HG03342 (cell line): Measurements from ENCODE around the gene SAMD4A.

Experiments used
- ATAC-seq: cut with Tn5 transposase; IDR thresholded peaks from one replicate; pipeline ENCODE4 v1.9.1; 2021; ENCODE audit warnings: mild to moderate bottlenecking, moderate library complexity; ENCODE audit not compliant: unreplicated experiment

SAMD4A gene

GRCh38 chr14:54675236-54676128 lies 108.6 kb downstream of the SAMD4A start:
- ATAC-seq, result no peak

DNA sequence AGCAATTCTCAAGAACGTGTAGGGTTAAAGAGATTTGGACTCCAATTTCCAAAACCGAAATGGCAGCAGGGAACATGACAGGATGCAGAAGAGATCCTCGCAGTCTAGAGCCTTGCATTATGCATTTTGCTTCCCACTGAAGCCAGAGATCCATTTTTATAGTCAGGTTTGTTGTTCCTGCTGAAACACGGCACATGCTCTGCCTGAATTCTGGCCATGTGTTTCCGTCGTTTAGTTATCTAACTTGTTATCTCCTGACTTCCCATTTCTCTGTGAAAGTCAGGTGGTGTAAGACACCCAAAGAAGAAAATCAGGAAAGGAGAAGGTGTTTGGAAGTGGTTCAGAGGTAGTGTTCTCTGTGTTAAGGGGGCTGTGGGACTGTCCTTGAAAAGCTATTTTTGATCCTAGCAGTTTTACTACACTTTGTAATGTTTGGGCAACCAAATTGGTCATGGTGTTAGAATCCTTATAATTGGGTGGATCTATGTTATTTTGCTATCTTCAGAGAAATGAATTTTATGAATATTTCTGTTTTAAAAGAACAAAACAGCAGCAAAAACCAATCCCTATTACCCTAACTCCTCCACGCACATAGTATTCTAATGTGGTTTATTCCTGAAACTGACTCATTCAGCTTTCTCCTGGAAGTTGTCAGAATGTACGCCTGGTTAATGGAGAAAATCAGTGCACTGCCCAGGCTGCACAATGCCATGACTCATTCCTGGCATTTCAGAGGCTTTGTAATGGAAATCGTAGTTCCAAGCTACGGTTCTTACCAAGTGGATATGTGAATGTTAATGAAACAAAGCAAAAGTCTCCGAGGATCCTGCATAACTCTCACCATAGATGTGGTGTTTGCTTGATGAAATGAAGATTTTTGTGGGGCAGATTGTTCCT lies 110.1 kb downstream of the SAMD4A start:
- no peak for ATAC-seq

DNA sequence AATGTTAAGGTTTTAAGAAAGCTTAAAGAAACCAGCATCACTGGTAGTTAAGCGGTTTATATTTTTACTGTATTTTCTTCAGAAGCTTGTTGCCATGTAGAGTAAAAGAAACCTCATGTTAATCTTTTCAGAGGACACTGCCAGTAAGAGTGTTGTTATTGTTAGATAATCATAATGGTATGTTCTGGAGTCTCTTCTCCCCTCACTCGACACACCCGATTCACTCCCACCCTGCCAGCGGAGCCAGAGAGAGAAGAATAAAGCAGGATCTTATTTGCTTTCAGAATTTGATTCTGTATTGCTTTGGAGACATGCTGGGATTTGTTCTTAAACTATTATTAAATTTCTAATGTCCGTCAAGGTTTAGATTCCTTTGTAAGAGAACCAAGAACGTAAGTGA lies 113.7 kb downstream of the SAMD4A start:
- no peak for ATAC-seq

DNA sequence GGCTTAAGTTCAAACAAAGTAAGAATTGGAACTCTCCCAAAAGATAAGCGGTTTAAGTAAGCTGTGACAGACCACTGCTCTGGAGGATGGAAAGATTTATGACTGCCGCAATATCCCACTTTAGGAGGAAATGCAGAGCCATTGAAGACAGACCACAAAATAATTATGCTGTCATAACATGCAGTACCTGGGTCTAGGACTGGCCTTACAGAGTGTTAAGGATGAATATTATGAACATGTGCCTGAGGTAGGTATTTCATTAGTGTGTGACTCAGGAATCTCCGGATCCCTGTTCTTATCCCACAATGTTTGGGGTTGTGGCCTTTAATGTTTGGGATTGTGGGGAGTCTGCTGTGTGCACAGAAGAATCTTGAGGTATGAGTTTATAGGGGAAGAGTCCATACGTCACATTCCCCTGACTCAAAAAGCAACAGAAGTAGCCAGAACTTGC lies 114.9 kb downstream of the SAMD4A start:
- ATAC-seq, result no peak

GRCh38 chr14:54682578-54682977 lies 115.7 kb downstream of the SAMD4A start:
- no peak for ATAC-seq

DNA sequence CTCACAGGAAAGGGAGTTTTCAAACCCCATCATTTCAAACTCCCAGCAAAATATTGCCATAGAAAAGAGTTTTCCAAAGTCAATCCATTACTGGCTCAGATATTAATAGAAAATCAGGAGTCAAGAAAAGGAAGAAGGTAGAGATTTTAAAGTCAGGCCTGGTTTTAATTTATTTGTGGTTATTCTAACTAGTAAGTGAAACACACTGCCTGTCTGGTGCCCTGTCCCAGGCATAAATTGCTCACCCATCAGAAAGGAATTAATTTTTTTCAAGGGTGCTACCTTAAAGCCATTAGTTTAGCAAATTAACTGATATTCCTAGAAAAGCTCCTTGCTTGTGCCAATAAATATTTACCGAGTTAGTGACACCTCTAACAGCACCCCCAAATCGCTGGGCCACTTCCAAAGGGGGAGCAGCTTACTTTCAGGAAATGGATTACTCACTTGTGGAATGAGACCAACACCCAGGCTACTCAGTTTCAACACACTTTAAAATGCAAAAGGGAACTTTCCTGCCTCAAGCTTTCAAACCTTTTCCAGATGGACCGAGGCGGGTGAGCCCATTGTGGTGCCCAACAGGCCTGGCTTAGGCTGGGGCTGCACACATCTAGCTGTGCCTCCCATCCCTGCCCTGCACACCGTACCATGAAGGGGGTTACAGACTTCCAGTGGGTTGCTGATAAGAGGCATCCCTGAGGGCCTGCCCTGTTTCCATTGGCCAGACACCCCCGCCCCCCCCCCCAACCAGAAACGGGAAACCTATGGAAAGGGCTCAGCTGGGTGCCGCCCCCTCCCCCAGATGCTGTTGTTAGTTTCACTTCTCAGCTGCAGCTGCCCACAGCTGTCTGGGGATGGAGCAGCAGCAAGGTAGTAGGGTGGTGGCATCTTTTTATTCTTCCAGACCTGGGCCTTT lies 117.2 kb downstream of the SAMD4A start:
- no peak for ATAC-seq

DNA sequence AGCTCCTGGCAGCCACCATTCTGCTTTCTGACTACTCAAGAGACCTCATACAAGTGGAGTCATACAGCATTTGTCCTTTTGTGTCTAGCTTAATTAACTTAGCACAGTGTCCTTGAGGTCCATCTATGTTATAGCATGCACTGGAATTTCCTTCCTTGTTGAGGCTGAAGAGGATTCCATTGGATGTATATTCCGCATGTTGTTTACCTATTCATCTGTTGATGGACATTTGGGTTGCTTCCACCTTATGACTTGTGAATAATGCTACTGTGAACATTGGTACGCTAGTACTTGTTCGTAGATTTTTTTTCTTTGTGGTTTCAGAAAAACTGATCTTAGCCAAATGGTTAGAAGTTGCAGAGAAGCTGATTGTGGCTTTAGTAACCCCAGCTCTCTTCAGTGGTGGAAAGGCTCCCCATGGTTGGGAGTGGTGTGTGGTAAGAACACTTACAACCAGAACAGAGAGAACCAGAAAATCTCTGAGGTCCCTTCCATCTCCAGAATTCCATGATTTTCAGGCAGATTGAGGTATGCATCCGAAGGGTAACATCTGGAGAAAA lies 118.4 kb downstream of the SAMD4A start:
- no peak for ATAC-seq

DNA sequence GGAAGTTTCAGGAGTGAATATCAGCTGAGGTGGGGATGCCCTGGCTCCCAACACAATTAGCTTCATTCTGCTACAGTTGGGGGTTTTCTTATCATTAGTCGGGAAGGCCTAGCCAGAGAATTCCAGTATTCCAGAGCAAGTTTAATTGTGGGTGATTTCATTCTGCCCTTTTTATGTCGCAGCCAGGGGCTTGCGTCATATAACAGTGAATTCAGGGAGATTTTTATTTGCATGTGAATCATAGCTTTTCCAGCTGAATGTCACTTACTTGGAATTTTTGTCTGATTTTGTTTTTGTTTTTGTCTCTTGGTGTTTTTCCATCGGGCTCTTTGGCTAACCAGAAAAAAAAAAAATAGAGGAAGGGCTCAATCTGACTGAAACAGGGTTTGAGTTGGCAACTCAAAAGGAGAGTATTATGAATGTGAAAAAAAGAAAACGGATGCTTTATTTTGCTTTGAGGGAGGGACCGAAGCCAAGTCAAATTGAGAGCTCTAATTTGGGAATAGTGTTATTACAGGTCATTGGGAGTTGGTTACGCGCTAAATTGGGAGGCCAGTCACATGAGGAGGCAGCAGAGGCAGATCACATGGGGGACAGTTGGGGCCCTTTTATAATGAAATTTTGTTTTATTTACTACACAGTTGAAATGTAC lies 119.4 kb downstream of the SAMD4A start:
- no peak for ATAC-seq

DNA sequence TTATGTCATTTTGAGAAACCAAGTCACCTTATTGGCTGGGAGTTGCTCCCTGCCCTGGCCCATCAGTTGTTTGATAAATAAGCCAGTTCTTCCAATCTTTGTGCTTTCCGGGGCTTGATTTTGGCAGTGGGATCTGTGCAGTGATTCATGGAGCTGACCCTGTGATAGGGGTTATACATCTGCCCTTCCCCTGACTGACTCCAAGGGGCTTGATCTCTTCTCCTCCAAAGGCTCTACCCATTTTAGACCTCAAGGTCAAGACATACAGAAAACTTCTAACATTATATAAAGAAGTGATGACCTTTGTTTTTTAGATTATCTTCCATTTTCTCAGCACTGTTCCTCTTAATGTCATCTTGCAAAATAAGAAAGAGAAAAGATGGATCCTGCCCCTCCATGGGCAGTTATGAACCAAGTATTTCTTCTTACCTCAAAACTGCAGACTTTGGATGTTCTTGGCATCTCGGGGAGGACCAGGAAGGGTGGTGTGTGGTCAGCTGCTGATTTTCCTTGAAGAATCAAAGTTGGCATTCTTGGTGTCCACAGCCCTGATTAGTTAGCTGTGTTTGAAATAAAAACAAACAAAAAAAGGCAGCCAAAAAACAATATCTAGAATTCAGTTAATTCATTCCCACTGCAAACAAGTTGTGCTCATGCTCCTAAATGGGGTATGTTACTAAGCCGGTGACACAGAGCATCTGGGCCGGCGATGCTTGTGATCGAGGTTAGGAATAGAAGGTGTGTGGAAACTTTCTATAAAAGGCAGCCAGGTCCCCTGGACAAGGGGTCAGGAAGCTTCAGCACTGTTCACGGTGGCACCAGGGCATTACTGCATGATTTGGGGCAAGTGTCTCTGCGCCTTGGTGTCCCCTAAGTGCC lies 120.2 kb downstream of the SAMD4A start:
- no peak for ATAC-seq

GRCh38 chr14:54687750-54688119 lies 120.8 kb downstream of the SAMD4A start:
- no peak for ATAC-seq

- no peak for ATAC-seq
Observed at GRCh38 chr14:54688229-54688628, 121.3 kb downstream of the SAMD4A start.

DNA sequence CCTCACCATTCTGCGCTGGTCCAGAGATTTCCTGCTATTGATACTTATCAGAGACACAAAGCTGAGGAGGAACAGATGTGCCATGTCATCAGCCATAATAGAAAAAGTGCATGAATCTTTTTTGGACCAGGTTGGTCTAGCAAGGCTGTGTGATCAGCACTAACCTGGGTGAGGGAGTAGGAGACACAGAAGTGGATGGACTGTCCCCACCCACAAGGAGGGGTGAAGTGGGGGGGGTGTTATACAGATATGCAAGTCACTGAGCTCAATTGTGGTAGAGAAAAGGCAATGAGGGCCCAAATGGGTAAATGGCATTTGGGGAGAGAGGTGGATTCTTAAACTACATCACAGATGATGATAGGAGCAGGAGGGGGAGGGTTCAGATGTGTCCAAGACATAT lies 123.0 kb downstream of the SAMD4A start:
- no peak for ATAC-seq

DNA sequence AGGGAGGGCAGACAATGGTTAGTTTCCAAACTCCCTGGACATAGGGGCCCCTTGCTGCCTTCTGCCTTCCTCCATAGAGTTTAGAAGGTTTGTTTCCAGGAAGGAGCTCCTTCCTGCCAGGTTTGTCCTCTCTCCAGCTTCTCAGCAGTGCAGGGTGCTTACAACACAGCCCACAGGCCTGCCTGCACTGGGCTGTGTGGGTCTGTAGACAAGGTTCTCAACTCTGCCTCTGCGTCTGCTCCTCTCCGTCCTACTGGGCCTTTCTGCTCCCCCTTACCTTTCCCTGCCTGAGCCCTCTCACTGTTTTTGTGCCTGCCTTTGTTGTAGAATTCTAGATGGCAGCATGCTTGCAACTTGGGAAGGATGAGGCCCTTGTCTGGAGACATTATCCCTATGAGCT lies 124.0 kb downstream of the SAMD4A start:
- no peak for ATAC-seq

DNA sequence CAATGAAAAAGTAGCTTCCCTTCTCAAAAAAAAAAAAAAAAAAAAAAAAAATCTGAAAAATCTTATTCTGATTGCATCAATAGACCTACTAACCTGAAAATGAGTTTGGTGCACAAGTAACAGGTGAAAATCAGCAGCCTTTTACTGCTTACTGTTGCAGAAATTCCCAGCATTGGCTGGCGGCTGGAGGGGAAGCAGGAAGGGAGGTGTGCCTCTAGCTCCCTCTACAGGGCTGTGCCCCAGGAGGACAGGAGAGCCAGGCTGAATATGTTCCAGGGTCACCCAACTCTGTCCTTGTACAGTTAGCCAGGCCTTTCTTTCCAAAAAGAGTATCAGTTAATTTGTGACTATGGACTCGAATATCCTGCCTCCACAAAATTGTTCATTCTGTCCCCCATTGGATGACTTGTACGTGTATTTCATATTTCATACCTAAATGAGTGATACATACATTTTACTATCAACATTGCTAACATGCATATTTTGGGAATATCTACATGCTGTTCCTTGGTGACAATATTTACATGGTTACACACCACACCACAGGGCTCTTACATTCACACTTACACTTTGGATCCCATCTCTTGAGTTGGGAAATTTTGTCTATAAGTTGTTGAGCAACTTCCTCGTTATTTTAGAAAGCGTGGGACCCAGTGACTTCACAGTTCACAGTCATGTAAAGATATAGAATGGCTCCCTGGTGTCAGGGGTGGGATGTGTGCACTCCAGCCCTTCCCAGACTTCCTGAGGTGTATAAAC lies 124.8 kb downstream of the SAMD4A start:
- ATAC-seq, result peak; percentile 52

GRCh38 chr14:54692284-54692772 lies 125.4 kb downstream of the SAMD4A start:
- ATAC-seq, result no peak

DNA sequence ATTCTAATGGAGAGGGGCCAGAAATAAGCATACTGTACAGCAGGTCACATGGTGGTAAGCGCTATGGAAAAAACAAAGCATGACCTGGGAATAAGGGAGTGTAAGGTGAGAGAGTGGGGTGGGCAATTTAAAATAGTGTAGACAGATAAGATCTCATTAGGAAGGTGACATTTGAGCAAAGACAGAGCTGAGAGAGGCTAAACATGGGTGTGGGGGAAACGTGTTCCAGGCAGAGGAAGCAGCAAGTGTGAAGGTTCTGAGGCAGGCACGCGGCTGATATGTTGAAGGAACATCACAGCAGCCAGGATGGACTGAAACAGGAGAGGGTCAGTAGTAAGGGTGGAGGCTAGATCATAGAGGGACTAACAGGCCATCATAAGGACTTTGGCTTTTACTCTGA lies 126.8 kb downstream of the SAMD4A start:
- ATAC-seq, result no peak

DNA sequence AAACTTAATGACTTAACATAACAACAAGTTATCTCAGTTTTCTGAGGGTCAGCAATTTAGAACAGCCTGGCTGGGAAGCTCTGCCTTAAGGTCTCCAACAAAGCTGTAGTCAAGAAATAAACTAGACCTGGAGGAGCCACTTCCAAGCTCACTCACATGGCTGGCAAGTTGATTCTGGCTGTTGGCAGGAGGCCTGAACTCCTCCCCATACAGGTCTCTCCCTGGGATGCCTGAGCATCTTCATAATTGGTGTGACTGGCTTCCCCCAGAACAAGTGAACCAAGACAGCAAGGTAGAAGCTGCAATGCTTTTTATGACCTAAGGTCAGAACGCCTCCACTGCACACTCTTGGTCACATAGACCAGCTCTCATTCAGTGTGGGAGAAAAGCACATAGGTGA lies 128.3 kb downstream of the SAMD4A start:
- ATAC-seq, result no peak

GRCh38 chr14:54697001-54697400 lies 130.1 kb downstream of the SAMD4A start:
- no peak for ATAC-seq
